Measurements from ENCODE around the gene KRTAP5-11.
"Not testable (repeated sequence)": the region's sequence is repeated elsewhere in the genome, so short reads cannot be mapped to it uniquely, and the experiment has no call there.

The KRTAP5-11 gene

GRCh38 chr11:71534711-71535608, 47.7 kb downstream of the KRTAP5-11 start:
- not testable (repeated sequence) for DNase-seq (ENCODE audit: extremely low read depth in 1 of 2, low read depth in 1 of 2)

GRCh38 chr11:71532036-71532610, 50.6 kb downstream of the KRTAP5-11 start:
- no peak for DNase-seq (ENCODE audit: extremely low read depth in 1 of 2, low read depth in 1 of 2)
